MM.1S (cell line): ENCODE results near the gene LRRC56.

ENCODE experiments used
- CTCF ChIP-seq: fragments of 300-600 bp; sonication (generic); IDR thresholded peaks from 2 replicates; pipeline ENCODE4 v1.5.1; 2016; ENCODE audit warnings: antibody characterized with exemption, low read length, mixed read lengths
- EZH2 ChIP-seq: fragments of 300-600 bp; sonication (generic); optimal IDR thresholded peaks from 2 replicates; pipeline ENCODE3; 2017; ENCODE audit warnings: low read depth, mild to moderate bottlenecking, antibody characterized with exemption, low read length, mixed read lengths
- EZH2phosphoT487 ChIP-seq: fragments of 300-600 bp; sonication (generic); IDR thresholded peaks from 2 replicates; pipeline ENCODE4 v1.6.1; 2018; ENCODE audit warnings: antibody characterized with exemption, low read length

- TF ChIP-seq EZH2 (no peak), CTCF (no peak), EZH2phosphoT487 (no peak)
Observed at GRCh38 chr11:560305-561147, 23.2 kb downstream of the LRRC56 start, which contains the start of the genes LMNTD2 and RASSF7.
